Measurements from ENCODE around the gene UBAC2. TPM values are rescaled to one million over a fixed set of nuclear protein-coding genes. Genes with fewer than 3 reads are reported as not detected.
"Not testable (repeated sequence)": the region's sequence is repeated elsewhere in the genome, so short reads cannot be mapped to it uniquely, and the experiment has no call there.

The UBAC2 gene
- polyA plus RNA-seq, 4 donors, result 56.2 to 92.6 (median 76.0) TPM

DNA sequence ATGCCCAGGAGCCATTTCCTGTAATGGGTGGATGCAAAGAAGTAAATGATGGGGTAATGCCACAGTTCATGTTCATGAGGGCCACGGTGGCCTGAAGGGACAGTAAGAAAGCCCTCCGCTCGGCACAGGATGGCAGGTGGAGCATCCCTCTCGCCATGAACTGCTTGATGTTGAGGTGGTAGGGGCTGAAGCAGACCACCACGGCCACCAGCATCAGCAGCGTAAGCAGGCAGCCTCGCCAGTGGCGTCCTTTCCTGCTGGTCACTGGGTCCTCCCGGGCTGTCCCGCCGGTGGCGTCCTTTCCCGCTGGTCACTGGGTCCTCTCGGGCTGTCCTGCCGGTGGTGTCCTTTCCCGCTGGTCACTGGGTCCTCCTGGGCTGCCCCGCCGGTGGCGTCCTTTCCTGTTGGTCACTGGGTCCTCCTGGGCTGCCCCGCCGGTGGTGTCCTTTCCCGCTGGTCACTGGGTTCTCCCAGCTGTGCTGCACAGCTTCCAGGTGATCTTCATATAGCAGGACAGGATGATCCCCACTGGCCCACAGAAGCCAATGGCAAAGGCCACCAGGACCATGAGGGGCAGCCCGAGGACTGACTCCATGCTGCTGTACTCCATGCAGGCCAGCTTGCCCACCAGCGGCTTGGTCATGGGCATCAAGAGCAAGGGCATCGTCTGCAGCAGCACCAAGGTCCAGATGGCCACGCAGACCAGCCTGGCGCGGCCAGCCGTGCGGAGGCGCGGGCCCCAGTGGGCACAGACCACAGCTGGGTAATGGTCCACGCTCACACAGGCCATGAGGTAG, 207.4 kb downstream of the UBAC2 start:
- WGBS, 3 donors, result 90 to 94% (median 94%) methylated on average over 19 to 30 of the region's 33 CpGs
- no peaks in the 10 kb centered on the region for H3K27me3 ChIP-seq (ENCODE audit: control insufficient read depth in 3 of 3, insufficient read depth in 3 of 3, low read length in 3 of 3)
- FAIRE-seq (no peak), DNase-seq (no peak)
- no peak overlapping the region for H3K27ac ChIP-seq (ENCODE audit: low read depth in 1 of 3, low read length in 2 of 3)
- no peaks in the 10 kb centered on the region for H3K9me3 ChIP-seq (ENCODE audit: control insufficient read depth in 2 of 2, insufficient read depth in 1 of 2, low read depth in 1 of 2, low read length in 1 of 2)
- H3K36me3 ChIP-seq (ENCODE audit: control insufficient read depth in 3 of 3, insufficient read depth in 2 of 3, low read depth in 1 of 3, low read length in 3 of 3), result no peaks in the 10 kb centered on the region
- H3K4me1 ChIP-seq (ENCODE audit: control insufficient read depth in 3 of 3, insufficient read depth in 2 of 3, low read depth in 1 of 3, low read length in 2 of 3), result no peaks in the 10 kb centered on the region
- no peak overlapping the region for H3K4me3 ChIP-seq (ENCODE audit: low read depth in 1 of 3, low read length in 3 of 3)

GRCh38 chr13:99408703-99409000, 208.0 kb downstream of the UBAC2 start:
- H3K9me3 ChIP-seq (ENCODE audit: control insufficient read depth in 2 of 2, insufficient read depth in 1 of 2, low read depth in 1 of 2, low read length in 1 of 2), result no peaks in the 10 kb centered on the region
- no peak overlapping the region for H3K27ac ChIP-seq (ENCODE audit: low read depth in 1 of 3, low read length in 2 of 3)
- no peaks in the 10 kb centered on the region for H3K4me1 ChIP-seq (ENCODE audit: control insufficient read depth in 3 of 3, insufficient read depth in 2 of 3, low read depth in 1 of 3, low read length in 2 of 3)
- H3K36me3 ChIP-seq (ENCODE audit: control insufficient read depth in 3 of 3, insufficient read depth in 2 of 3, low read depth in 1 of 3, low read length in 3 of 3), result no peaks in the 10 kb centered on the region
- FAIRE-seq (no peak), DNase-seq (no peak)
- H3K27me3 ChIP-seq (ENCODE audit: control insufficient read depth in 3 of 3, insufficient read depth in 3 of 3, low read length in 3 of 3), result no peaks in the 10 kb centered on the region
- no peak overlapping the region for H3K4me3 ChIP-seq (ENCODE audit: low read depth in 1 of 3, low read length in 3 of 3)
- 95 to 96% (median 95%) methylated on average over 10 of the region's 10 CpGs for WGBS, 3 donors

- FAIRE-seq, DNase-seq: not testable (repeated sequence)
Measured at GRCh38 chr13:99409461-99410083, 208.9 kb downstream of the UBAC2 start.

GRCh38 chr13:99410646-99411475, 210.2 kb downstream of the UBAC2 start:
- H3K9me3 ChIP-seq (ENCODE audit: control insufficient read depth in 2 of 2, insufficient read depth in 1 of 2, low read depth in 1 of 2, low read length in 1 of 2); H3K27me3 ChIP-seq (ENCODE audit: control insufficient read depth in 3 of 3, insufficient read depth in 3 of 3, low read length in 3 of 3); H3K4me1 ChIP-seq (ENCODE audit: control insufficient read depth in 3 of 3, insufficient read depth in 2 of 3, low read depth in 1 of 3, low read length in 2 of 3); H3K4me3 ChIP-seq (ENCODE audit: low read depth in 1 of 3, low read length in 3 of 3); H3K27ac ChIP-seq (ENCODE audit: low read depth in 1 of 3, low read length in 2 of 3); FAIRE-seq; H3K36me3 ChIP-seq (ENCODE audit: control insufficient read depth in 3 of 3, insufficient read depth in 2 of 3, low read depth in 1 of 3, low read length in 3 of 3); DNase-seq: not testable (repeated sequence)
- WGBS, 3 donors, result 82 to 84% (median 82%) methylated on average over 13 of the region's 13 CpGs

More at GRCh38 chr13:99409461-99410083, 208.9 kb downstream of the UBAC2 start:
- H3K4me1 ChIP-seq (ENCODE audit: control insufficient read depth in 3 of 3, insufficient read depth in 2 of 3, low read depth in 1 of 3, low read length in 2 of 3); H3K9me3 ChIP-seq (ENCODE audit: control insufficient read depth in 2 of 2, insufficient read depth in 1 of 2, low read depth in 1 of 2, low read length in 1 of 2); H3K4me3 ChIP-seq (ENCODE audit: low read depth in 1 of 3, low read length in 3 of 3); H3K36me3 ChIP-seq (ENCODE audit: control insufficient read depth in 3 of 3, insufficient read depth in 2 of 3, low read depth in 1 of 3, low read length in 3 of 3); H3K27me3 ChIP-seq (ENCODE audit: control insufficient read depth in 3 of 3, insufficient read depth in 3 of 3, low read length in 3 of 3); H3K27ac ChIP-seq (ENCODE audit: low read depth in 1 of 3, low read length in 2 of 3): not testable (repeated sequence)
- WGBS, 3 donors, result 80 to 93% (median 85%) methylated on average over 10 to 11 of the region's 11 CpGs

DNA sequence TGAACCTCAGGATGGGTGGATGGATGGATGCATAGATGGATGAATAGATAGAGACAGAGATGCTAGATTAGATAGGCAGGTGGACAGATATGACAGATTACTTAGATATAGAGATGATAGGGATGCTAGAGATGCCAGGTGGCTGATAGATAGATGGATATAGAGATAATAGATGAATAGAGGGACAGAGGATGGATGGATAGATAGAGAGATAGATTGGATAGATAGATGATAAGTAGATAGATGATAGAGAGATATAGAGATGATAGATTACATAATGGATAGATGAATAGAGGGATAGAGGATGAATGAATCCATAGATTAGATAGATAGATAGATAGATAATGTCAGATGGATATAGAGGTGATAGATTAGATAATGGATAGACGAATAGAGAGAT, 212.2 kb downstream of the UBAC2 start:
- Histone ChIP-seq H3K4me1 (ENCODE audit: control insufficient read depth in 3 of 3, insufficient read depth in 2 of 3, low read depth in 1 of 3, low read length in 2 of 3) (no peaks in the 10 kb centered on the region), H3K9me3 (ENCODE audit: control insufficient read depth in 2 of 2, insufficient read depth in 1 of 2, low read depth in 1 of 2, low read length in 1 of 2) (no peaks in the 10 kb centered on the region), H3K4me3 (ENCODE audit: low read depth in 1 of 3, low read length in 3 of 3) (no peak overlapping the region), H3K27ac (ENCODE audit: low read depth in 1 of 3, low read length in 2 of 3) (no peak overlapping the region), H3K27me3 (ENCODE audit: control insufficient read depth in 3 of 3, insufficient read depth in 3 of 3, low read length in 3 of 3) (no peaks in the 10 kb centered on the region), H3K36me3 (ENCODE audit: control insufficient read depth in 3 of 3, insufficient read depth in 2 of 3, low read depth in 1 of 3, low read length in 3 of 3) (no peaks in the 10 kb centered on the region)
- DNase-seq (no peak), FAIRE-seq (no peak)
- 58 to 84% (median 77%) methylated on average over 1 of the region's 1 CpG for WGBS, 3 donors

DNA sequence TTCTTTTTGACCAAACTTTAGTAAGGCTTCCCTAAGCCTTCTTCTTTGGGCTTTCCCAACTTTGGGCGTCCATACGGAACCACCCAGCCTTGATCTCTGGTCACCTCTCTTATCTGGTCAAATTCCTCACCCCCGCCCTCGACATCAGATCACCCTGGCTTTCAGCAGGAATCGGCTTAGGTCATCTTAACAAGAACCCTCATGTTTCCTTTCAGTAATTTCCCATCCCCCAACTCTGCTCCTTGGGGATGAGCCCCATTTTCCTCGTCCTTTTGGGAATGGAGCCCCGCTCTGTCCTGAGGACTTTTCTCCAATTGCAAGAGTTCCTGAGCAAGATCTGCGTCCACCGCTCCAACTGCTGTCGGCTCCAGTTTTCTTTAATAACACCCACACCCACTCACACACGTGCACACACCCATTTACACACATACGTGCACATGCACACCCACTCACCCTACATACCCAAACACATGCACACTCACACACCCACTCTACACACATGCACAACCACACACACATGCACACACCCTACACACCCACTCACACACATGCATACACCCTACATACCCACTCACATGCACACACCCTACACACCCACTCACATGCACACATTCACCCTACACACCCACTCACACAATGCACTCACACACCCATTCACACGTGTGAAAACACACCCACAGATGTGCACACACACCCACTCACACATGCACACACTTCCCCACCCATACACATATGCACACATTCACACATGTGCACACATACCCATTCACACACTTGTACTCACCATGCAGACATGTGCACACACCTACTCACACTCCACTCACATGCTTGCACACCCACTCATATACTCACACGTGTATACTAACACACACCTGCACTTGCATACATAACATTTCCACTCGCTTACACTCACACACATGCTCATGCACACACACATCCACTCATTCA, 213.7 kb downstream of the UBAC2 start:
- no peak for FAIRE-seq
- DNase-seq, result no peak
- Histone ChIP-seq H3K27me3 (ENCODE audit: control insufficient read depth in 3 of 3, insufficient read depth in 3 of 3, low read length in 3 of 3) (no peaks in the 10 kb centered on the region), H3K36me3 (ENCODE audit: control insufficient read depth in 3 of 3, insufficient read depth in 2 of 3, low read depth in 1 of 3, low read length in 3 of 3) (no peaks in the 10 kb centered on the region), H3K9me3 (ENCODE audit: control insufficient read depth in 2 of 2, insufficient read depth in 1 of 2, low read depth in 1 of 2, low read length in 1 of 2) (no peaks in the 10 kb centered on the region), H3K4me1 (ENCODE audit: control insufficient read depth in 3 of 3, insufficient read depth in 2 of 3, low read depth in 1 of 3, low read length in 2 of 3) (no peaks in the 10 kb centered on the region), H3K27ac (ENCODE audit: low read depth in 1 of 3, low read length in 2 of 3) (no peak overlapping the region), H3K4me3 (ENCODE audit: low read depth in 1 of 3, low read length in 3 of 3) (no peak overlapping the region)
- WGBS, 3 donors, result 62 to 78% (median 69%) methylated on average over 15 of the region's 15 CpGs

- DNase-seq, result no peak
- no peak for FAIRE-seq
- H3K27ac ChIP-seq (ENCODE audit: low read depth in 1 of 3, low read length in 2 of 3), result no peak overlapping the region
Measured at GRCh38 chr13:99415014-99415650, 214.5 kb downstream of the UBAC2 start.

More at GRCh38 chr13:99415014-99415650, 214.5 kb downstream of the UBAC2 start:
- no peaks in the 10 kb centered on the region for H3K36me3 ChIP-seq (ENCODE audit: control insufficient read depth in 3 of 3, insufficient read depth in 2 of 3, low read depth in 1 of 3, low read length in 3 of 3)
- H3K9me3 ChIP-seq (ENCODE audit: control insufficient read depth in 2 of 2, insufficient read depth in 1 of 2, low read depth in 1 of 2, low read length in 1 of 2), result no peaks in the 10 kb centered on the region
- H3K27me3 ChIP-seq (ENCODE audit: control insufficient read depth in 3 of 3, insufficient read depth in 3 of 3, low read length in 3 of 3), result no peaks in the 10 kb centered on the region
- no peaks in the 10 kb centered on the region for H3K4me1 ChIP-seq (ENCODE audit: control insufficient read depth in 3 of 3, insufficient read depth in 2 of 3, low read depth in 1 of 3, low read length in 2 of 3)
- H3K4me3 ChIP-seq (ENCODE audit: low read depth in 1 of 3, low read length in 3 of 3), result no peak overlapping the region
- 85 to 88% (median 85%) methylated on average over 13 of the region's 13 CpGs for WGBS, 3 donors

Measured in small intestine (tissue), 7 donors.